Measurements from ENCODE around the gene TENT4A.
A peak's percentile ranks its signal among the peaks of the same experiment; 100 is the strongest.

TENT4A gene

GRCh38 chr5:6752782-6753181, 39.5 kb downstream of the TENT4A start:
- no peak for DNase-seq

- no peak for DNase-seq
Measured at GRCh38 chr5:6753851-6754250, 40.6 kb downstream of the TENT4A start.

GRCh38 chr5:6754766-6755165, 41.5 kb downstream of the TENT4A start:
- DNase-seq = no peak

GRCh38 chr5:6755519-6755918, 42.3 kb downstream of the TENT4A start:
- no peak for DNase-seq

GRCh38 chr5:6755941-6756340, 42.7 kb downstream of the TENT4A start:
- no peak for DNase-seq

GRCh38 chr5:6757414-6757969, 44.3 kb downstream of the TENT4A start:
- DNase-seq = no peak

GRCh38 chr5:6758236-6758635, 45.0 kb downstream of the TENT4A start:
- no peak for DNase-seq

GRCh38 chr5:6758706-6759105, 45.5 kb downstream of the TENT4A start:
- no peak for DNase-seq

- DNase-seq = peak; percentile 41
Measured at GRCh38 chr5:6759401-6759800, 46.2 kb downstream of the TENT4A start.

GRCh38 chr5:6759983-6760382, 46.8 kb downstream of the TENT4A start:
- no peak for DNase-seq

- no peak for DNase-seq
Measured at GRCh38 chr5:6760686-6761085, 47.5 kb downstream of the TENT4A start.

GRCh38 chr5:6761333-6761732, 48.1 kb downstream of the TENT4A start:
- DNase-seq = no peak

- DNase-seq = no peak
Measured at GRCh38 chr5:6762116-6762515, 48.9 kb downstream of the TENT4A start.

GRCh38 chr5:6762697-6763096, 49.5 kb downstream of the TENT4A start:
- no peak for DNase-seq

GRCh38 chr5:6763191-6763590, 50.0 kb downstream of the TENT4A start:
- no peak for DNase-seq

- peak; percentile 94 for DNase-seq
Measured at GRCh38 chr5:6765612-6766525, 52.6 kb downstream of the TENT4A start.

GRCh38 chr5:6766604-6767093, 53.4 kb downstream of the TENT4A start:
- DNase-seq = peak; percentile 93

GRCh38 chr5:6767481-6768063, 54.3 kb downstream of the TENT4A start:
- DNase-seq = no peak

GRCh38 chr5:6768590-6769230, 55.5 kb downstream of the TENT4A start:
- DNase-seq = no peak

- no peak for DNase-seq
Measured at GRCh38 chr5:6770826-6771607, 57.8 kb downstream of the TENT4A start.

GRCh38 chr5:6772886-6773285, 59.7 kb downstream of the TENT4A start:
- no peak for DNase-seq

- DNase-seq = no peak
Measured at GRCh38 chr5:6773342-6774035, 60.3 kb downstream of the TENT4A start.
